ENCODE data around the gene BIRC6. TPM values are rescaled to one million over a fixed set of nuclear protein-coding genes. Genes with fewer than 3 reads are reported as not detected.

The BIRC6 gene
- total RNA-seq, 2 experiments from 2014 or later: 81.2 to 125 TPM

DNA sequence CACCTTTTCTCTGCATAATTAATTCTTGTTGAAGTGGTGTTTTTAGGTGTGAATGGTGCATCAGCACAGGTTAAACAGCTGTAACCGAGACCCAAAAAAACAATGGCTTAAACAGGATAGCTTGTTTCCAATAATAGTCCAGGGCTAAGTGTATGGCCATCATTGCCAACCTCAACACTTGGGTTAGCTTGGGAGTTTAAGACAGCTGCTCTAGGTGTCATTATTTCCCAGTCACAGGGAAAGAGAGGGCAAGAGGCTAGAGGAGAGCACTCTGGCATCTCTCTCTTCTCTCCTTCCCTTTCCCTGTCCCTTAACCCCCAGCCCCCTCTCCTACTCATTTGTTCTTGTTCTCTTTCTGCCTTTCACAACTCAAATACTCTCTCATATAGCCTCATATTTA is 21.1 kb downstream of the BIRC6 start:
- Histone ChIP-seq H3K27ac (ENCODE audit: low read depth, low read length, poor library complexity, severe bottlenecking) (no peak overlapping the region), H3K9me3 (ENCODE audit: low read length) (no peaks in the 10 kb centered on the region), H3K36me3 (ENCODE audit: insufficient read depth, low read length) (peaks cover 62% of the 10 kb centered on the region), H4K20me1 (ENCODE audit: insufficient read depth, low read length) (peaks cover 32% of the 10 kb centered on the region), H2AFZ (ENCODE audit: low read length) (no peak overlapping the region), H3K4me1 (ENCODE audit: insufficient read depth, low read length, poor library complexity, severe bottlenecking) (no peaks in the 10 kb centered on the region), H3K79me2 (ENCODE audit: insufficient read depth, low read depth, low read length) (peaks cover 81% of the 10 kb centered on the region), H3K9me2 (ENCODE audit: insufficient read depth, low read length) (no peaks in the 10 kb centered on the region), H3K4me3 (ENCODE audit: low read depth, low read length, poor library complexity, severe bottlenecking) (no peak overlapping the region), H3K4me2 (ENCODE audit: low read length) (no peak overlapping the region)
- POLR2A ChIA-PET: no interaction called here
- TF ChIP-seq, protein P1, sequence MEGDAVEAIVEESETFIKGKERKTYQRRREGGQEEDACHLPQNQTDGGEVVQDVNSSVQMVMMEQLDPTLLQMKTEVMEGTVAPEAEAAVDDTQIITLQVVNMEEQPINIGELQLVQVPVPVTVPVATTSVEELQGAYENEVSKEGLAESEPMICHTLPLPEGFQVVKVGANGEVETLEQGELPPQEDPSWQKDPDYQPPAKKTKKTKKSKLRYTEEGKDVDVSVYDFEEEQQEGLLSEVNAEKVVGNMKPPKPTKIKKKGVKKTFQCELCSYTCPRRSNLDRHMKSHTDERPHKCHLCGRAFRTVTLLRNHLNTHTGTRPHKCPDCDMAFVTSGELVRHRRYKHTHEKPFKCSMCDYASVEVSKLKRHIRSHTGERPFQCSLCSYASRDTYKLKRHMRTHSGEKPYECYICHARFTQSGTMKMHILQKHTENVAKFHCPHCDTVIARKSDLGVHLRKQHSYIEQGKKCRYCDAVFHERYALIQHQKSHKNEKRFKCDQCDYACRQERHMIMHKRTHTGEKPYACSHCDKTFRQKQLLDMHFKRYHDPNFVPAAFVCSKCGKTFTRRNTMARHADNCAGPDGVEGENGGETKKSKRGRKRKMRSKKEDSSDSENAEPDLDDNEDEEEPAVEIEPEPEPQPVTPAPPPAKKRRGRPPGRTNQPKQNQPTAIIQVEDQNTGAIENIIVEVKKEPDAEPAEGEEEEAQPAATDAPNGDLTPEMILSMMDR (conservative IDR thresholded peaks at IDR 0.05; ENCODE audit: low read length): no peak
- no peak for TF ChIP-seq EZH2phosphoT487 (IDR thresholded peaks at IDR 0.05; ENCODE audit: borderline replicate concordance, low read depth, low read length)
- BruUV-seq (replicated peaks): no TSS peak
- CTCF ChIA-PET (ENCODE audit: unreplicated experiment): no interaction called here
- no peak for DNase-seq (ENCODE audit: low spot score)
- intact Hi-C loops (cut with micrococcal nuclease; ENCODE audit: unreplicated experiment): no loop called here

DNA sequence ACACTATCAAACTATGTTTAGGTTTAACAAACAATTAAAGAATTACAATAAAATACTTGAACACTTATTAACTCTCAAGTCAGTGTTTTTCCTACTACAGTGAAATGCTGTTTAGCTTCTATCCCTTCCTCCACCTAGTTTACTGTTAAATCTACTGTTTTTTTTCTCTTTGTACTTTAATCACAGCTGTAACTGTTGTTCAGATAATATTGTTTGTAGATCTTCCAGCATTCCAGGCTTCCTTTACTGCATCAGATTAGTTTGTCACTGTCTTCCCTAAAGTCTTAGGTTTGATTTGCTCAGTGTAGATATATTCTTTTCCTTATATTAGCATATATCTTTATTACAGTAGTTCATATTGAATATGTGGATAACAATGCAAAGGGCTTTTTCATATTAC is 22.5 kb downstream of the BIRC6 start:
- DNase-seq (ENCODE audit: low spot score): no peak
- H3K9me2 ChIP-seq (ENCODE audit: insufficient read depth, low read length): no peaks in the 10 kb centered on the region
- no peaks in the 10 kb centered on the region for H3K9me3 ChIP-seq (ENCODE audit: low read length)
- no peak for TF ChIP-seq EZH2phosphoT487 (IDR thresholded peaks at IDR 0.05; ENCODE audit: borderline replicate concordance, low read depth, low read length)
- TF ChIP-seq, protein P1 (conservative IDR thresholded peaks at IDR 0.05; ENCODE audit: low read length): no peak
- peaks cover 72% of the 10 kb centered on the region for H3K79me2 ChIP-seq (ENCODE audit: insufficient read depth, low read depth, low read length)
- ChIA-PET POLR2A (interaction anchor here (0.6 to 3.7 kb wide), 5 partner anchors 9 to 48 kb away, joined by 3 to 17 read pairs (median 4); no protein-coding TSS in a partner anchor), CTCF (ENCODE audit: unreplicated experiment) (no interaction called here)
- H3K36me3 ChIP-seq (ENCODE audit: insufficient read depth, low read length): peaks cover 63% of the 10 kb centered on the region
- no peak overlapping the region for H3K4me3 ChIP-seq (ENCODE audit: low read depth, low read length, poor library complexity, severe bottlenecking)
- BruUV-seq (replicated peaks): no TSS peak
- H3K4me1 ChIP-seq (ENCODE audit: insufficient read depth, low read length, poor library complexity, severe bottlenecking): no peaks in the 10 kb centered on the region
- H2AFZ ChIP-seq (ENCODE audit: low read length): no peak overlapping the region
- intact Hi-C loops (cut with micrococcal nuclease; ENCODE audit: unreplicated experiment): no loop called here
- H3K4me2 ChIP-seq (ENCODE audit: low read length): no peak overlapping the region
- H3K27ac ChIP-seq (ENCODE audit: low read depth, low read length, poor library complexity, severe bottlenecking): no peak overlapping the region
- H4K20me1 ChIP-seq (ENCODE audit: insufficient read depth, low read length): peaks cover 32% of the 10 kb centered on the region

DNA sequence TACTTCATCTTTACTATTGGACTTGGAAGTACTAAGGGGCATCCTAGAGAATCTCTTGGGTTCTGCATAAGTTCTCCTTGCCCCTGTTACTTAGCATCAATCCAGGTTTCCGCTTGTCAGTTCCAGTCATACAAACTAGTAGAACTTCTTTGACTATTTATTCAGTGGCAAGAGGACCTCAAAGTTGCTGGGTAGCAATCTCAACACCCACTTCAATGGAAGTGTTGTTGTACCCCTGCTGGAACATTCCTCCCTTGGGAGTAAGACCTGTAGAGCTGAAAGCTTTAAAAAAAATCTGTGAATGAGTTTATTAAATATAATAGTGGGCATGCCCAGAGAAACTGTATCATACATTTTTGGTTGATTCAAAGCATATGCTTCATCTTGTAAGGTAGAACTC is 27.0 kb downstream of the BIRC6 start:
- H3K36me3 ChIP-seq (ENCODE audit: insufficient read depth, low read length): peaks cover 96% of the 10 kb centered on the region
- intact Hi-C loops (cut with micrococcal nuclease; ENCODE audit: unreplicated experiment): no loop called here
- H3K79me2 ChIP-seq (ENCODE audit: insufficient read depth, low read depth, low read length): peaks cover 55% of the 10 kb centered on the region
- H3K4me3 ChIP-seq (ENCODE audit: low read depth, low read length, poor library complexity, severe bottlenecking): no peak overlapping the region
- CTCF ChIA-PET (ENCODE audit: unreplicated experiment): interaction anchor here (1.0 kb wide), 1 partner anchor 24 kb away, joined by 3 read pairs; no protein-coding TSS in a partner anchor
- peaks cover 19% of the 10 kb centered on the region; the same call in 1 of the 2 replicates for H4K20me1 ChIP-seq (ENCODE audit: insufficient read depth, low read length)
- no peak overlapping the region for H2AFZ ChIP-seq (ENCODE audit: low read length)
- no peak overlapping the region for H3K4me2 ChIP-seq (ENCODE audit: low read length)
- no peak overlapping the region for H3K27ac ChIP-seq (ENCODE audit: low read depth, low read length, poor library complexity, severe bottlenecking)
- no peaks in the 10 kb centered on the region for H3K9me2 ChIP-seq (ENCODE audit: insufficient read depth, low read length)
- DNase-seq (ENCODE audit: low spot score): no peak
- no peaks in the 10 kb centered on the region for H3K9me3 ChIP-seq (ENCODE audit: low read length)
- no peaks in the 10 kb centered on the region for H3K4me1 ChIP-seq (ENCODE audit: insufficient read depth, low read length, poor library complexity, severe bottlenecking)
- TF ChIP-seq, protein P1 (conservative IDR thresholded peaks at IDR 0.05; ENCODE audit: low read length): no peak
- no peak for TF ChIP-seq EZH2phosphoT487 (IDR thresholded peaks at IDR 0.05; ENCODE audit: borderline replicate concordance, low read depth, low read length)
- no TSS peak for BruUV-seq (replicated peaks)
- POLR2A ChIA-PET: no interaction called here
